HUES6 (cell line): ENCODE data around the gene TMEM9.

Experiments used
- H3K27ac ChIP-seq: 2 replicates; pipeline ENCODE4 v1.7.0; 2013; ENCODE audit warnings: low read depth, mild to moderate bottlenecking, low read length, inconsistent platforms
- H3K27me3 ChIP-seq: 2 replicates; pipeline ENCODE4 v1.6.1; 2013; ENCODE audit warnings: low read length; ENCODE audit not compliant: control insufficient read depth, insufficient read depth
- H3K36me3 ChIP-seq: 2 replicates; pipeline ENCODE4 v1.6.1; 2013; ENCODE audit warnings: low read length; ENCODE audit not compliant: control insufficient read depth, insufficient read depth
- H3K4me1 ChIP-seq: 2 replicates; pipeline ENCODE4 v1.6.1; 2013; ENCODE audit warnings: low read length; ENCODE audit not compliant: control insufficient read depth, insufficient read depth
- H3K4me3 ChIP-seq: 2 replicates; pipeline ENCODE4 v1.5.1; 2013; ENCODE audit warnings: low read depth, low read length
- H3K9ac ChIP-seq: one replicate; pipeline ENCODE4 v1.6.1; 2013; ENCODE audit warnings: mild to moderate bottlenecking, low read length
- H3K9me3 ChIP-seq: 2 replicates; pipeline ENCODE4 v1.6.1; 2013; ENCODE audit warnings: low read depth, low read length; ENCODE audit not compliant: control insufficient read depth, insufficient read depth

The TMEM9 gene

DNA sequence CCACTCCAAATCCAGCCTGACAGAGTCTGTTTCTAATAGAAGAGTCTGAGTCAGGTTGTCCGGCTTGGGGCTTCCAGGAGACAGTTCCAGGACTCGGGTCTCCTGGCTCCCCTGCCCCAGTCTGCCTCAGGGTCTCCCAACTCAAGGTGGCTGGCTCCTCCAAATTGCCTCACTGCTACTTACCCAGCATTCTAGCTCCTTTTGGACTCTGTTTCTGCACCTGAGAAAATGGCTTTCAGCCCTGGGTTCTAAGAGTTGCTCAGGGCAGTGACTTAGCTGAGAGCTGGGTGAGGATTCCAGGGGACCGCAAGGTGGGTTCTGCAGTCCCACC, 30.8 kb upstream of the TMEM9 start:
- peaks cover 6% of the 10 kb centered on the region; the same call in 1 of the 2 replicates for H3K4me1 ChIP-seq
- H3K9ac ChIP-seq: no peak overlapping the region
- H3K4me3 ChIP-seq: no peak overlapping the region
- H3K27me3 ChIP-seq: peaks cover 16% of the 10 kb centered on the region
- H3K36me3 ChIP-seq: no peaks in the 10 kb centered on the region
- no peaks in the 10 kb centered on the region for H3K9me3 ChIP-seq
- H3K27ac ChIP-seq: no peak overlapping the region

DNA sequence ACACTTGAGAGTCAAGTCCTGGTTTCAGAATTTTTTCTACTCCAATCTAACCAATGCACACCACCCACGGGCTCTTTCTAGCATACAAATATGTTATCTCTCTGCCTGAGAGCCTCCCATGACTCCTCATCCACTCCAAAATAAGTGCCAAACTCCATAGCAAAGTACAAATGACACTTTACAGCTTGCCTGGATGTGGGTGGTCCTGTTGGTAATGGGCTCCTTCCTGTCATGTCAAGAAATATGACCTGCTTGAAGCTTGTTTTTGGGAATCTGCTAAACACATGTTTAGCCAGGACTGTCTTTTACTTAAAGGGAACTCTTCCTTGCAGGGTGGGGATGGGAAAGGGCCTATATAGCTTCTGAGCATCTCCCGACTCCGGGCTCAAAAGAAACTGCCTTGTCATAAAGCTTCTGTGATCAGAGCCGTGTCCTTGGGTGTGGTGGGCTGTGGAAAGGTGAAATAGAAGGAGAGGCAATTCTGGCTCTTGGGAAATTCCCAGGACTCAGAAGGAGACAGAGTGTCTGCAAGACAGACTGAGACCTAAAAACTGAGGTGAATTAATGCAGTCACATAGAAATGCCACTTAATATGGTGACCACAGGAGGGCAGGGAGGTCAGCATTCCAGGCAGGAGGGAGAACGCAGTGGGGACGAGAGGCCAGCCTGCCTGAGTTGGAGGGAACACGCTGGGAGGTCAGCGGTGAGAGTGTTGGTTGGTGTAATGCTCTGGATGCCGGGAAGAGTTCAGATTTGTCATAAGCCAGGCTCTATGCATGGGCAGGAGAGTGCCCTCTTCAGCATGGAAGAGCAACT, 30.2 kb upstream of the TMEM9 start:
- Histone ChIP-seq H3K4me1 (peaks cover 6% of the 10 kb centered on the region; the same call in 1 of the 2 replicates), H3K27ac (no peak overlapping the region), H3K36me3 (no peaks in the 10 kb centered on the region), H3K9ac (no peak overlapping the region), H3K9me3 (no peaks in the 10 kb centered on the region), H3K27me3 (peaks cover 13% of the 10 kb centered on the region), H3K4me3 (no peak overlapping the region)

DNA sequence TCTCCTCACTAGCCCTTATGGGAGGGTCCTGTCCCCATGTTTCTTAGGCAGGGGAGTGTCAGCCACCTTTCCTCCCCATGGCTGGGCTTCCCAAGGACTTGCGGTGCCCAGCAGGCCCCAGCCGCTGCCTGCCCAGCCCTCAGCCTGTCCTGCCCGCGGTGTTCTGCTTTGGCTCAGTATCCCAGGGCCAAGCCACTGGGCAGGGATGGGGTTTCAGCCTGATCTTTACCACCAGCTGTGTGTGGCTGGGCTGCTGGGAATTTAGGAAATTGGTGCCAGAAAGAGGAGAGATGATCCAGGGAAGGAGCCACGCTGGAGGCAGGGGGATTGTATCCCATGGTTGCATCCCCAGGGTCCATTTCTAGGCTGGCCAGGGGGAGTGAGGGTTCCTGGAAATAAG, 29.5 kb upstream of the TMEM9 start:
- H3K9me3 ChIP-seq: peaks cover 5% of the 10 kb centered on the region
- no peaks in the 10 kb centered on the region for H3K36me3 ChIP-seq
- peaks cover 6% of the 10 kb centered on the region; the same call in 1 of the 2 replicates for H3K4me1 ChIP-seq
- H3K4me3 ChIP-seq: no peak overlapping the region
- no peak overlapping the region for H3K9ac ChIP-seq
- no peak overlapping the region for H3K27ac ChIP-seq
- peaks cover 13% of the 10 kb centered on the region for H3K27me3 ChIP-seq

DNA sequence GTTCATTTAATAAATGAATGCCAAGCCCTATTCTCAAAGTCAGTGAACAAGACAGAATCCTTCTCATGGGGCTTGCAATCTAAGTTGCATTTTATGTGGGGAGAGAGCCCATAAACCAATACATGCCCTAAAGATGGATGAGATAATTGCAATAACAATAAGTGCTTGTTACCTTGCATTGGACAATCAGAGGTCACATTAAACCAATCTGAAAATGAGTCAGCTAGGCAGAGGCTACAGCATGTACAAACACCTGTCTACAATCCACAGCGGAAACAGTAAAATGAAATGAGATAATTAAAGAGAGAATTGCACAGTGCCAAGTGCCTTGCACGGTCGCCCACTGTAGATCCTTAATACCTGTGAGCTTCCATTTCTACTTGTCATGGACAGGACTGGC, 28.9 kb upstream of the TMEM9 start:
- Histone ChIP-seq H3K9ac (no peak overlapping the region), H3K36me3 (no peaks in the 10 kb centered on the region), H3K9me3 (peaks cover 8% of the 10 kb centered on the region), H3K4me1 (peaks cover 6% of the 10 kb centered on the region; the same call in 1 of the 2 replicates), H3K27ac (no peak overlapping the region), H3K27me3 (peaks cover 13% of the 10 kb centered on the region), H3K4me3 (no peak overlapping the region)

DNA sequence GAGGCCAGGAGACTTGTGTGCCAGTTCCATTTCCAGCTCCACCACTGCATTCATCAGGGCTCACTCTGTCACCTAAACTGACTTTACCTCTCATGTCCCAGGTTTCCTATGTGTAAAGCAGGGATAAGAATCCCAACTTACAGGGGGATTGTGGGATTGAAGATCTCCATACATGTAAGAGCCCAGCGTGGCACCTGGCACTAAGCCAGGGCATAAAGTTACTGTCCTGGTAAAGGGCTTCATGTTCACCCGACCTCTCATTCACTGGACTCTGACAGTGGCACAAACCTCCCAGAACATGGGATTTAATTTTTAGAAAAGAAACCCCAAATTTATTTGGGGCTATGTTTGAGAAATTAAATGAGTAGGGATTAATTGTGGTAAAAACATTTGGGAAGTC, 27.5 kb upstream of the TMEM9 start:
- Histone ChIP-seq H3K27ac (no peak overlapping the region), H3K9ac (no peak overlapping the region)

DNA sequence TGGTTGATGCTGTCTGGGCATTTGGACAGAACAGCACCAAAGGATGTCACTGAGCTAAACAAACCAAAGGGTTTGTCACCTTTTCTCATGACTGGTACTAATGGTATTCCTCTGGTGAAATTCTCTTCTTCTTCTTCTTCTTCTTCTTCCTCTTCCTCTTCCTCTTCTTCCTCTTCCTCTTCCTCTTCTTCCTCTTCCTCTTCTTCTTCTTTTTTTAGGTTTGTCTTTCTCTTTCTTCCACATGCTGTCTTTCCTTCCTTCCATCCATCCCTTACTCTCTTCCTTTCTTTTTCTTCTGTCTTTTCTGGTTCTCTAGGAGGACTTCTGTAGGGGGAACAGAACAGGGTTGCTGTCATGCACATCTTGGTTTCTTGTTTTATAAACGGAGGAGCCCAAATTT, 27.0 kb upstream of the TMEM9 start:
- Histone ChIP-seq H3K9me3 (peaks cover 8% of the 10 kb centered on the region), H3K27me3 (peaks cover 10% of the 10 kb centered on the region)

More for the DNA sequence above, 27.5 kb upstream of the TMEM9 start:
- Histone ChIP-seq H3K9me3 (peaks cover 8% of the 10 kb centered on the region), H3K4me1 (peaks cover 10% of the 10 kb centered on the region; the same call in 1 of the 2 replicates), H3K4me3 (no peak overlapping the region), H3K27me3 (peaks cover 10% of the 10 kb centered on the region), H3K36me3 (no peaks in the 10 kb centered on the region)

DNA sequence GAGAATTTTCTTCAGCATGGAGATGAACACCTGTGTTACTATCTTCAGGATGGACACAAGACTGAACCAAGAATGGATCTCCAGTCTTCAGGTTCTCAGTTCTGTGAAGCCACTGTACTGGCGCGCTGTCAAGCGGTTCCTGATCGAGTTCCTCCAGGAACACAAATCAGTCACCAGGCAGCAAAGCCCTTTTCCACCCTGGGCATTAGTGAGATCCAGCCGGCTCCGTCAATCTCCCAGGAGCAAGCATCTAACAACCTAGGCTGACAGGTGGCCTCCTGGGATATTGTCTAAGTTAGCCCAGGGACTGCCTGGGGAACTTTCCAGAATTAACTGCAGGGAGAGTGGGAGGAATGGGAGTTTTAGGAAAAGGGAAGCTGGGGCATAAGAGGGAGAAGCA, 26.6 kb upstream of the TMEM9 start:
- Histone ChIP-seq H3K4me1 (peaks cover 10% of the 10 kb centered on the region; the same call in 1 of the 2 replicates), H3K9ac (no peak overlapping the region), H3K4me3 (no peak overlapping the region), H3K36me3 (no peaks in the 10 kb centered on the region), H3K27me3 (peaks cover 13% of the 10 kb centered on the region), H3K9me3 (peaks cover 8% of the 10 kb centered on the region), H3K27ac (no peak overlapping the region)

More for the DNA sequence above, 27.0 kb upstream of the TMEM9 start:
- Histone ChIP-seq H3K4me1 (peaks cover 10% of the 10 kb centered on the region; the same call in 1 of the 2 replicates), H3K27ac (no peak overlapping the region), H3K9ac (no peak overlapping the region), H3K4me3 (no peak overlapping the region), H3K36me3 (no peaks in the 10 kb centered on the region)

DNA sequence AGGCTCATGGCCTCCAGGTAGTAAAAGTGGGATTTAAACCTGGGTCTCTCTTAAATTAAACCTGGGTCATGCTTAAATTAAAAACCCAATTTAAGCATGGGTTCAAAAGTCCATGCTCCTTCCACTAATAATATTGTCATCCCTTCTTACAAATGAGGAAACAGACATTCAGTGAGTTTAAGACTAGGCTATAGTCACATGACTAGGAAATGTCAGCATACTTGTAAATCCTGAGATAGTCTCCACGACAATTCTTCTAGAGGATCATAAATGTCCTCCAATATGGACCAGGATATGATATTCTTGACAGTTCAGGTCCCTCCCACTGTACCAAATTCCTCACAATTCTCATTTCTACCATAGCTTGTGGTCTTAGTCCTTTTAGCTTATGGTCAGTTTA, 25.9 kb upstream of the TMEM9 start:
- Histone ChIP-seq H3K27me3 (peaks cover 14% of the 10 kb centered on the region), H3K36me3 (no peaks in the 10 kb centered on the region), H3K4me3 (no peak overlapping the region), H3K9me3 (peaks cover 8% of the 10 kb centered on the region), H3K9ac (no peak overlapping the region), H3K4me1 (peaks cover 10% of the 10 kb centered on the region; the same call in 1 of the 2 replicates), H3K27ac (no peak overlapping the region)

DNA sequence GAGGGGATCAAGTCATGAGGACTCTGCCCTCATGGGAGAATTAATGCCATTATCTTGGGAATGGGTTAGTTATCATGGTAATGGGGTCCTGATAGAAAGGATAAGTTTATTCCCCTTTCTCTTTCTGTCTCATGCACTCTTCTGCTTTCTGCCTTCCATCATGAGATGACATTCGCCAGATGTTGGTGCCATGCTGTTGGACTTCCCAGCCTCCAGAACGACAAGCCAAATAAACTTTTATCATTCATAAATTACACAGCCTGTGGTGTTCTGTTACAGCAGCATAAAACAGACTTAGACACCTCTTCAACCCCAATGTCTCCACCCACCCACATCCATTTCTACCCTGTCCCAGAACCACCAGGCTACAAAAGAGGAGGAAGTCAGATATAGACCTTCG, 24.4 kb upstream of the TMEM9 start:
- Histone ChIP-seq H3K9ac (no peak overlapping the region), H3K36me3 (no peaks in the 10 kb centered on the region), H3K27ac (no peak overlapping the region), H3K9me3 (peaks cover 8% of the 10 kb centered on the region), H3K27me3 (peaks cover 14% of the 10 kb centered on the region), H3K4me3 (no peak overlapping the region), H3K4me1 (peaks cover 3% of the 10 kb centered on the region; the same call in 1 of the 2 replicates)

DNA sequence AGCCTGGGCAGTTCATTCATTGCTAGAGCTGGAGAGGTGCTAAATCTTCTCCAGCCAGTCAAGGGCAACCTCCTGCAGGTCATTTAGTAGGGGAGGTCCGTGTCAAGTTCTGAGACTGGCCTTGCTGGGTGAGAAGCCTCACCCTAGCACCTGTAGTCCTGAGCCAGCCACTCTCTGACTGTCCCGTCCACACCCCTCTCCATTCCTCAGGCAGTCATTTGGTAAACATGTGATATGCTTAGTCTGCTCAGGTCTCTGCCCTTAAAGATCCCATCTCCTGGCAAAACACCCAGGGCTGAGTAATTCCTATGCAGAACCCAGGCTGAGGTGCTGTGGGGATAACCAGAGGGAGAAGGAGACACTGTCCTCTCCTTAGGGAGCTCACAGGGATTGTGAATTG, 22.7 kb upstream of the TMEM9 start:
- H3K27me3 ChIP-seq: peaks cover 19% of the 10 kb centered on the region
- H3K4me3 ChIP-seq: no peak overlapping the region
- H3K27ac ChIP-seq: no peak overlapping the region
- peaks cover 3% of the 10 kb centered on the region; the same call in 1 of the 2 replicates for H3K4me1 ChIP-seq
- no peak overlapping the region for H3K9ac ChIP-seq
- H3K36me3 ChIP-seq: no peaks in the 10 kb centered on the region
- H3K9me3 ChIP-seq: peaks cover 8% of the 10 kb centered on the region

DNA sequence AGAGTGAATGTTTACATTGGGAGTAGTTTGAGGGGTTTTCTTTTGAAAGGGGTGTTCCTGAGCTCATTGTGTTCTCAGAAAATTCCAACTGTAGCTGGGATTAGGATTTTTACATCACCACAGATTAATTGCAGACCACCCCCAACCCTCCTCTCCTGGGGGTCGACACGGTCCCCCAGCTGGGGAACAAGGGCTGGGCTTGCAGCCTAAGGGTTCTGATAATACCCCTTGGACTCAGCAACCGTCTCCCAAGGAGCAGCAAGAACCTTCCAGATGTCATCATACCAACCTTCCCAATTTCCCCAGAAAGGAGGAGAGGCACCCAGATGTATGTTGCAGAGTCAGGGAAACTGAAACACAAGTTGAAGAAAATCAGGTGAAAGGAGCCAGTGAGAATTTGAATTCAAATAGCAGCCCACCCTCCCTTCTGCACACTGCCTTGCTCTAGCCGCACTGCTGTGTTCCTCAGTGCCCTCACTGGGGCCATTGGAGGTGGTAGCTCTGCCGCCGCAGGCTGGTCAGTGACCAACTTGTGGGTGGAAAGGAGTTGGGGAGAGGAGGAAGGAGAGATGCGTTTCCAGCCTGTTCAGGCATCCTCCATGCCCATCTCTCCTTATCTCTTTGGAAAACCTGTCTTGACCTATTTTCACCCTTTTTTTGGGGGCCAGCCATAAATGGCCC, 21.7 kb upstream of the TMEM9 start:
- Histone ChIP-seq H3K27ac (no peak overlapping the region), H3K9me3 (peaks cover 8% of the 10 kb centered on the region), H3K4me1 (peaks cover 7% of the 10 kb centered on the region)

More for the DNA sequence above, 21.7 kb upstream of the TMEM9 start:
- Histone ChIP-seq H3K9ac (no peak overlapping the region), H3K36me3 (no peaks in the 10 kb centered on the region), H3K27me3 (peaks cover 21% of the 10 kb centered on the region), H3K4me3 (no peak overlapping the region)
